ENCODE data around the gene WDR41. TPM values are rescaled to one million over a fixed set of nuclear protein-coding genes. Genes with fewer than 3 reads are reported as not detected.
"Not testable (repeated sequence)": the region's sequence is repeated elsewhere in the genome, so short reads cannot be mapped to it uniquely, and the experiment has no call there.

Gene WDR41
- total and polyA plus RNA-seq, 2 experiments from 2014 or later = 96.9 to 173 TPM

DNA sequence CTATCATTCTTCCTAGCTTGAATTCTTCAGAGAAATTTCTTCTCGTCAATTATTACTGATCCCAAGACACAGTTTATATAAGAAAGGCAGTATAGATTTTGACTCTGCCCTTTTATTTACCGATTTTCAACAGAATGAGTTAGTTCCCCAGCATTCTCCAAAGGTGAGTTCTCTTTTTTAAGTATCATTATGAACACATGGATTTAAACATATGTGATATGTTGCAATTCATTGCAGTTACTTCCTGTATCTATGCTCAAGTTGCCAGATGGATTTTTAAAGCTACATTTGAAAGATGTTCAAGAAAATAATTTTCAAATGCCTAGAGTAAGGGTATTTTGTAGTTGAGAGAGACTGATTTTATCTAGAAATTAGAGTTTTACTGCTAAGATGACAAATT is 8.4 kb downstream of the WDR41 start:
- no peak overlapping the region for H3K27ac ChIP-seq
- H3K9me2 ChIP-seq (ENCODE audit: insufficient read depth) = no peaks in the 10 kb centered on the region
- peaks cover 38% of the 10 kb centered on the region for H3K36me3 ChIP-seq (ENCODE audit: low read depth)
- in situ Hi-C loops (cut with MboI) = no loop called here
- H3K9me3 ChIP-seq (ENCODE audit: low read depth) = no peaks in the 10 kb centered on the region
- H4K20me1 ChIP-seq (ENCODE audit: insufficient read depth) = no peaks in the 10 kb centered on the region
- H3K4me2 ChIP-seq (ENCODE audit: unreplicated experiment) = no peak overlapping the region
- no peak for DNase-seq
- H3K4me1 ChIP-seq (ENCODE audit: insufficient read depth) = no peaks in the 10 kb centered on the region
- peaks cover 85% of the 10 kb centered on the region for H3K79me2 ChIP-seq (ENCODE audit: insufficient read depth)
- no peak overlapping the region for H3K4me3 ChIP-seq
- no peaks in the 10 kb centered on the region; the same call in 1 of the 2 replicates for H3F3A ChIP-seq (ENCODE audit: insufficient read depth)
- H3K27me3 ChIP-seq (replicated peaks; ENCODE audit: insufficient read depth) = no peaks in the 10 kb centered on the region
- H3K9ac ChIP-seq = no peak overlapping the region
- 55 to 57% methylated on average over 2 of the region's 2 CpGs for WGBS, 2 experiments (ENCODE audit: low coverage in 1 of 2, low lambda C conversion rate in 2 of 2, missing lambda C conversion rate in 2 of 2)
- no peak overlapping the region for H2AFZ ChIP-seq
- TF ChIP-seq EZH2phosphoT487 (IDR thresholded peaks at IDR 0.05; ENCODE audit: insufficient read depth, low read depth) (no peak), EZH2 (IDR thresholded peaks at IDR 0.05; ENCODE audit: insufficient read depth, poor library complexity, severe bottlenecking) (no peak)

DNA sequence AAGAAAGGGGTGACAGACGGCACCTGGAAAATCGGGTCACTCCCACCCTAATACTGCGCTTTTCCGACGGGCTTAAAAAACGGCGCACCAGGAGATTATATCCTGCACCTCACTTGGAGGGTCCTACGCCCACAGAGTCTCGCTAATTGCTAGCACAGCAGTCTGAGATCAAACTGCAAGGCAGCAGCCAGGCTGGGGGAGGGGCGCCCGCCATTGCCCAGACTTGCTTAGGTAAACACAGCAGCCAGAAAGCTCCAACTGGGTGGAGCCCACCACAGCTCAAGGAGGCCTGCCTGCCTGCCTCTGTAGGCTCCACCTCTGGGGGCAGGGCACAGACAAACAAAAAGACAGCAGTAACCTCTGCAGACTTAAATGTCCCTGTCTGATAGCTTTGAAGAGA is 17.1 kb downstream of the WDR41 start:
- H3K4me3 ChIP-seq; H3K4me2 ChIP-seq (ENCODE audit: unreplicated experiment); in situ Hi-C loops (cut with MboI); H4K20me1 ChIP-seq (ENCODE audit: insufficient read depth); H3F3A ChIP-seq (ENCODE audit: insufficient read depth); H3K27me3 ChIP-seq (replicated peaks; ENCODE audit: insufficient read depth); DNase-seq; H3K9me3 ChIP-seq (ENCODE audit: low read depth); H2AFZ ChIP-seq; H3K27ac ChIP-seq; H3K9ac ChIP-seq; H3K4me1 ChIP-seq (ENCODE audit: insufficient read depth); H3K9me2 ChIP-seq (ENCODE audit: insufficient read depth); H3K36me3 ChIP-seq (ENCODE audit: low read depth): not testable (repeated sequence)
- whole genome bisulfite sequencing, 2 experiments (ENCODE audit: low coverage in 1 of 2, low lambda C conversion rate in 2 of 2, missing lambda C conversion rate in 2 of 2) = 97 to 99% methylated on average over 11 of the region's 11 CpGs
- H3K79me2 ChIP-seq (ENCODE audit: insufficient read depth) = peaks cover 71% of the 10 kb centered on the region

DNA sequence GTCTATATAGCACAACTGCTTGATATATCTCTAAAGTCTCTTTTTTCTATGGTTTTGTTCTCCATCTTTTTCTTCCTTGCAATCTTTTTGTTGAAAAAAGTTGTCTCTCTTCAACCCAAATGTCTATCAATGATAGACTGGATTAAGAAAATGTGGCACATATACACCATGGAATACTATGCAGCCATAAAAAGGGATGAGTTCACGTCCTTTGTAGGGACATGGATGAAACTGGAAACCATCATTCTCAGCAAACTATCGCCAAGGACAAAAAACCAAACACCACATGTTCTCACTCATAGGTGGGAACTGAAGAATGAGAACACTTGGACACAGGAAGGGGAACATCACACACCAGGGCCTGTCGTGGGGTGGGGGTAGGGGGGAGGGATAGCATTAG is 23.2 kb downstream of the WDR41 start:
- H2AFZ ChIP-seq; H3K4me2 ChIP-seq (ENCODE audit: unreplicated experiment); H3K9ac ChIP-seq; H3K27ac ChIP-seq; H3F3A ChIP-seq (ENCODE audit: insufficient read depth); in situ Hi-C loops (cut with MboI); H3K4me3 ChIP-seq; H3K9me3 ChIP-seq (ENCODE audit: low read depth); H3K27me3 ChIP-seq (replicated peaks; ENCODE audit: insufficient read depth); H3K4me1 ChIP-seq (ENCODE audit: insufficient read depth); H4K20me1 ChIP-seq (ENCODE audit: insufficient read depth); H3K9me2 ChIP-seq (ENCODE audit: insufficient read depth); DNase-seq: not testable (repeated sequence)
- WGBS, 2 experiments (ENCODE audit: low coverage in 1 of 2, low lambda C conversion rate in 2 of 2, missing lambda C conversion rate in 2 of 2) = 99 to 100% methylated on average over 3 of the region's 3 CpGs
- H3K36me3 ChIP-seq (ENCODE audit: low read depth) = peaks cover 13% of the 10 kb centered on the region; the same call in 1 of the 2 replicates
- peaks cover 95% of the 10 kb centered on the region for H3K79me2 ChIP-seq (ENCODE audit: insufficient read depth)

DNA sequence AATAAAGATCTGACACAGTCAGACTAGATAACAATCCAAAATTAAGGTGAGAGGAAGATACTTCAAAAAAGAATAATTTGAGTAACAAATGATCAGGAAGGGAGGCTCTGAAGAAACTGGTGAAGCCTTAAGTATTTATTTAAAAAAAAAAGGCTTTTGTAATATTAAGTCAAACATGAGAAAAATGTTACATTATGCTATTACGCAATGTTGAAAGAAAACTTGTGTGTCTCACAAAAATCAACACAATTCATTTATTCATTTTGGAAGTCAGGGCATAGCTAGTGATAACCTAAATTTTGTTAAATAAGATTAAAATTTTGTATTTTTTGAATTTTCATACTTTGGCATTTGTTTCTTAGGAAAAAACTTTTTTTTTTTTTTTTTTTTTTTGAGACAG is 28.2 kb downstream of the WDR41 start:
- Histone ChIP-seq H3F3A (ENCODE audit: insufficient read depth) (no peaks in the 10 kb centered on the region), H3K79me2 (ENCODE audit: insufficient read depth) (peaks cover 84% of the 10 kb centered on the region), H3K4me2 (ENCODE audit: unreplicated experiment) (no peak overlapping the region), H4K20me1 (ENCODE audit: insufficient read depth) (no peaks in the 10 kb centered on the region), H3K9me3 (ENCODE audit: low read depth) (no peaks in the 10 kb centered on the region), H3K4me3 (no peak overlapping the region), H3K9ac (no peak overlapping the region), H3K27me3 (replicated peaks; ENCODE audit: insufficient read depth) (no peaks in the 10 kb centered on the region), H3K36me3 (ENCODE audit: low read depth) (peaks cover 25% of the 10 kb centered on the region; the same call in 1 of the 2 replicates), H3K4me1 (ENCODE audit: insufficient read depth) (peaks cover 5% of the 10 kb centered on the region; the same call in 1 of the 2 replicates), H3K9me2 (ENCODE audit: insufficient read depth) (no peaks in the 10 kb centered on the region), H2AFZ (no peak overlapping the region), H3K27ac (no peak overlapping the region)
- TF ChIP-seq EZH2 (IDR thresholded peaks at IDR 0.05; ENCODE audit: insufficient read depth, poor library complexity, severe bottlenecking) (no peak), EZH2phosphoT487 (IDR thresholded peaks at IDR 0.05; ENCODE audit: insufficient read depth, low read depth) (no peak)
- peak; percentile 34 for DNase-seq
- 92 to 100% methylated on average over 1 of the region's 1 CpG for WGBS, 2 experiments (ENCODE audit: low coverage in 1 of 2, low lambda C conversion rate in 2 of 2, missing lambda C conversion rate in 2 of 2)
- in situ Hi-C loops (cut with MboI) = no loop called here

DNA sequence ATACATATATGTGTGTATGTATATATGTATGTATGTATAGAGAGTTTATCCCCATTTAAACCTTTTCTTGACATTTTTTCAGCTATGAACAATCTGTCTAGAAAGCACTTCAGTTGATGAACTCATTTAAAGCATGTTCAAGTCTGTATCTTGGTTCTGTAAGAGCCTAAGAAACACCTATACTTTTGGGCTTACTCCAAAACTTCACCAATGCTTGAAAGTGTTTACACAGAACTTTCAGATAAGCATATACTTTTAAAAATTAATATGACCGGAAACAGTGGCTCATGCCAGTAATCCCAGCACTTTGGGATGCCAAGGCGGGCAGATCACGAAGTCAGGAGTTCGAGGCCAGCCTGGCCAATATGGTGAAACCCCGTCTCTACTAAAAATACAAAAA is 30.8 kb downstream of the WDR41 start:
- WGBS, 2 experiments (ENCODE audit: low coverage in 1 of 2, low lambda C conversion rate in 2 of 2, missing lambda C conversion rate in 2 of 2) = 98 to 99% methylated on average over 5 of the region's 5 CpGs
- in situ Hi-C loops (cut with MboI) = no loop called here

More for the DNA sequence above, 30.8 kb downstream of the WDR41 start:
- H3K27ac ChIP-seq = no peak overlapping the region
- TF ChIP-seq EZH2 (IDR thresholded peaks at IDR 0.05; ENCODE audit: insufficient read depth, poor library complexity, severe bottlenecking) (no peak), EZH2phosphoT487 (IDR thresholded peaks at IDR 0.05; ENCODE audit: insufficient read depth, low read depth) (no peak)
- H3K36me3 ChIP-seq (ENCODE audit: low read depth) = peaks cover 25% of the 10 kb centered on the region
- H3K27me3 ChIP-seq (replicated peaks; ENCODE audit: insufficient read depth) = no peaks in the 10 kb centered on the region
- no peak overlapping the region for H2AFZ ChIP-seq
- no peaks in the 10 kb centered on the region for H3K9me3 ChIP-seq (ENCODE audit: low read depth)
- no peak overlapping the region for H3K4me2 ChIP-seq (ENCODE audit: unreplicated experiment)
- H3K4me3 ChIP-seq = no peak overlapping the region
- peaks cover 63% of the 10 kb centered on the region for H3K79me2 ChIP-seq (ENCODE audit: insufficient read depth)
- H3F3A ChIP-seq (ENCODE audit: insufficient read depth) = no peaks in the 10 kb centered on the region
- peaks cover 5% of the 10 kb centered on the region; the same call in 1 of the 2 replicates for H3K4me1 ChIP-seq (ENCODE audit: insufficient read depth)
- H3K9ac ChIP-seq = no peak overlapping the region
- no peaks in the 10 kb centered on the region for H4K20me1 ChIP-seq (ENCODE audit: insufficient read depth)
- H3K9me2 ChIP-seq (ENCODE audit: insufficient read depth) = no peaks in the 10 kb centered on the region
- DNase-seq = no peak
